Colon (tissue), 2 donors: ENCODE results near the gene NSL1.
"Not testable (repeated sequence)": the region's sequence is repeated elsewhere in the genome, so short reads cannot be mapped to it uniquely, and the experiment has no call there.

Experiments
- FAIRE-seq: peaks from 2 replicates; lab custom pipeline; 2012; peaks lifted over from hg19 to GRCh38; lab: Jason Lieb, UNC
- donor health status: control.
- donor health status: control.

NSL1 gene

DNA sequence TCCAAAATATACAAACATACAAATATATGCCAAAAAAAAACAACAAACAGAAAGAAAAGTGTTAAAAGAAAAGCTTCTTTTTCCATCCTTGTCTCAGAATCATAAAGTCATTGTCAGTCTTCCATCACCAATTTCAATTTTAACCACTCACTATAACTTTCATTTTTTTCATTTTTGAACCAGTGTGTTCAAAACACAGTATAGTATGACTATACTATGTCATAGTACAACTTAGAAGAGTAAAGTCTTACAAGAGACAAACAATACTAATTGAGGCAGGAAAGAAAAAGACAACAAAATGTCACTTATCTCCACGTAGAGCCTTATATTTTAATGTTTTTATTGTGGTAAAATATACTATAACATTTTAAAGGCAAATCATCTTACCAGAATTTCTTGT, 7.6 kb downstream of the NSL1 start:
- FAIRE-seq = no peak

DNA sequence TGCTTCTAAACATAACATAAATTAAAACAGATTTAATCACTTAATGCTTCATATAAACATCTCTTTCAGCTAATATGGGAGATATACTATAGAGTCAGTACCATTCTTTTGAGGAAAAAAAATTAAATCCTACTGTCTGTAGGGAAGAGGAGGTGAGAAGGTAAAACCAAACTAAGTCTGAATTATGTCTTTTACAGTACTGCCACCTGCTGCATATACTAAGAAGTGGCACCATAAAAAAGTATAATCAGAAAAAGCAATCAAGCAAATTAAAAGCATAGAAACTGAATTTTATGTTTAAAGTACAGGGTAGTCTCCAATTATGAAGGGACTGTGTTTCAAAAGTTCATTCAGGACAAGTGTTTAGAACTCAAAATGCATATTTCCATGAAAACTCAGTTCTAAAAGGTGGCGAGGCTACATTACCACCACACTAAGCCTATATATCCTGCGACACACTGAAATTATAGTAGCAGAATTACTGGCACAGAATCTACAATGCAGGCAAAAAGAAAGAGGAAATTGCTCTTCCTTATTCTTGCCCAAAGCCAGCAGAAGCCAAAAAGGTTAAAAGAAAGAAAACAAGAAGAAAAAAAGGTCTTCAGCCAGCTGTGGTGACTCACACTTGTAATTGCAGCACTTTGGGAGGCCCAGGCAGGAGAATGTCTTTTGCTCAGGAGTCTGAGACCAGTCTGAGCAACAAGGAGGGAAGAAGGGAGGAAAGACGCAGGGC, 9.0 kb downstream of the NSL1 start:
- FAIRE-seq = no peak

GRCh38 chr1:212781225-212781624, 10.4 kb downstream of the NSL1 start:
- FAIRE-seq = no peak

GRCh38 chr1:212780759-212781158, 10.8 kb downstream of the NSL1 start:
- FAIRE-seq = no peak

DNA sequence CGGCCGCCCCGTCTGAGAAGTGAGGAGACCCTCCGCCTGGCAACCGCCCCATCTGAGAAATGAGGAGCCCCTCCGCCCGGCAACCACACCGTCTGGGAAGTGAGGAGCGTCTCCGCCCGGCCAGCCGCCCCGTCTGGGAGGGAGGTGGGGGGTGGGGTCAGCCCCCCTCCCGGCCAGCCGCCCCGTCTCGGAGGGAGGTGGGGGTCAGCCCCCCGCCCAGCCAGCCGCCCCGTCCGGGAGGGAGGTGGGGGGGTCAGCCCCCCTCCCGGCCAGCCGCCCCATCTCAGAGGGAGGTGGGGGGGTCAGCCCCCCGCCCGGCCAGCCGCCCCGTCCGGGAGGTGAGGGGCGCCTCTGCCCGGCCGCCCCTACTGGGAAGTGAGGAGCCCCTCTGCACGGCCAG, 12.5 kb downstream of the NSL1 start:
- FAIRE-seq = not testable (repeated sequence)

- no peak for FAIRE-seq
These were observed 14.4 kb downstream of the NSL1 start for GRCh38 chr1:212777151-212777550.

DNA sequence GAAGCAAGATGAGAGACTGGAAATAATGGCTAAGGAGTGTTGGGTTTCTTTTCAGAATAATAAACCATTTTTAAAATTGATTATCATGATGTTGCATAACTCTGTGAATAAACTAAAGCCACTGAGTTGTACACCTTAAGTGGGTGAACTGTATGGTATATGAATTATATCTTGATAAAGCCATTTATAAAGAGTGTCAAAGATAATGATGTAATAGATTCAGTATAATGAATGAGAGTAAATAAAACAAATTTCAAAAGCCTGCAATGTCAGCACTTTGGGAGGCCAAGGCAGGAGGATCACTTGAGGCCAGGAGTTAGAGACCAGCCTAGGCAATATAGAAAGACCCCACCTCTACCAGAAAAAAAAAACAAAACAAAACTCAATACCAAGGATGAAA, 16.3 kb downstream of the NSL1 start:
- no peak for FAIRE-seq

GRCh38 chr1:212774584-212774983, 17.0 kb downstream of the NSL1 start:
- no peak for FAIRE-seq

- no peak for FAIRE-seq
These were observed 18.6 kb downstream of the NSL1 start for GRCh38 chr1:212773011-212773410.

GRCh38 chr1:212771341-212771740, 20.2 kb downstream of the NSL1 start:
- no peak for FAIRE-seq

- FAIRE-seq = no peak
These were observed 22.0 kb downstream of the NSL1 start for GRCh38 chr1:212769459-212770167.

DNA sequence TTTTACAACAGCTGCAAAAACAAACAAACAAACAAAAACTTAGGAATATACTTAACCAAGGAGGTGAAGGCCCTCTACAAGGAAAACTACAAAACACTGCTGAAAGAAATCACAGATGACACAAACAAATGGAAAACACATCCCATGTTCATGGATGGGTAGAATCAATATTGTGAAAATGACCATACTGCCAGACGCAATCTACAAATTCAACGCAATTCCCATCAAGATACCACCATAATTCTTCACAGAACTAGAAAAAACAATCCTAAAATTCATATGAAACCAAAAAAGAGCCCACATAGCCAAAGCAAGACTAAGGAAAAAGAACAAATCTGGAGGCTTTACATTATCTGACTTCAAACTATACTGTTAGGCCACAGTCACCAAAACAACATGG, 24.8 kb downstream of the NSL1 start:
- FAIRE-seq = not testable (repeated sequence)

DNA sequence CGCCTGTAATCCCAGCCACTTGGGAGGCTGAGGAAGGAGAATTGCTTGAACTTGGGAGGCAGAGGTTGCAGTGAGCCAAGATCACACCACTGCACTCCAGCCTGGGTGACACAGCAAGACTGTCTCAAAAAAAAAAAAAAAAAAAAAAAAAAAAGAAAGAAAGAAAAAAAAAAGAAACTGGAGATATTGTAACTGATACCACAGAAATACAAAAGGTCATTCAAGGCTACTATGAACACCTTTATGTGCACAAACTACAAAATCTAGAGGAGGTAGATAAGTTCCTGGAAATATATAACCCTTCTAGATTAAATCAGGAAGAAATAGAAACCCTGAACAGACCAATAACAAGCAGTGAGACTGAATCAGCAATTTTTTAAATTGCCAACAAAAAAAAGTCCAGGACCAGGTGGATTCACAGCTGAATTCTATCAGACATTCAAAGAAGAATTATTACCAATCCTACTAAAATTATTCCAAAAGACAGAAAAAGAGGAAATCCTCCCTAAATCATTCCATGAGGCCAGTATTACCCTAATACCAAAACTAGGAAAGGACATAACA, 26.8 kb downstream of the NSL1 start:
- FAIRE-seq = not testable (repeated sequence)

DNA sequence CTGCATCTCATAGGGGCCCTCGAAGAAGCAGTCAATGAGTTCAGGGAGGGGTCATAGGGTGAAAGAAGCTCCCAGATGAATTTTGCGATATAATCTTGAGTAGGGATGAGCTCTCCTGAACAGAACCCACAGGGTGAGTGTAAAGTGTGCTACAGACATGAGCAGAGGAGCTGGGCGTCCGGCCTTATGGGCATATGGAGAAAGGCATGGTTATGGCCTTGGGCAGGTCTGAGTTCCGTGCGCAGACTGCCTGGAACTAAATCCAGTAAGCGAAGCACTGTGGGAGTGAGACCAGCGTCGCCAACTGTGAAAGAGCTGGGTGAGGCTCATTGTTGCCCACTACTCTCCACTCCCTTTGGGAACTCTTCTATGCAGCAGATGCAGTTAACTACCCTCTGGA, 28.7 kb downstream of the NSL1 start:
- FAIRE-seq = no peak

GRCh38 chr1:212762234-212762633, 29.3 kb downstream of the NSL1 start:
- FAIRE-seq = no peak

DNA sequence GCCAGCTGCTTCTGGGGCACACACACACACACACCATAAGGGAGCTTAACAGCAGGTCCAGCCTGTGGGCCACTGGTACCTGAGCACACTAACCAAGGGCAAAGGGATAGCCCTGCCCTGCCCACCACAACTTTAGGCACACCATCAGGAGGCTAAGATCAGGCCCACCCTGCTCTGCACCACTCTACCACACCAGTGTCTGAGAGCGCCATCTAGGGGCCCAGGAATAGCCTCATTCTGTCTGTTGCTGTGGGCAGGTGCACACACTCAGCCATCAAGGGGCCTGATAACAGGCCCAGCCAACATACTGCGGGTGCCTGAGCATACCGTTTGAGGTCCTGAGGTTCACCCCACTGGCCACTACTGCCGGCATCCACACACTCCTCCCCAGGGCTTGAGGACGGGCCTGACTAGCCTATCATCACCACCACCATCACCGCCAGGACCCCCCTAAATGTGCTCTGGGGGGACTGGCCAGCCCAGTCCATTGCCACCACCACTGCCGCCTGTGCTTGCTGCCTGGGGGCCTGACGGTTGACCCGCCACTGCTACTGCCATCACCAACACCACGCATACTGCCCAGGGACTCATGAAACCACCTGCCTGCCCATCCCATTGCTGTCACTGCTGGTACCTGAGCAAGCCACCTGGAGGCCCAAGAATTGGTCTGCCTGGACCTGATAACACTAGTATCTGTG, 31.3 kb downstream of the NSL1 start:
- no peak for FAIRE-seq

DNA sequence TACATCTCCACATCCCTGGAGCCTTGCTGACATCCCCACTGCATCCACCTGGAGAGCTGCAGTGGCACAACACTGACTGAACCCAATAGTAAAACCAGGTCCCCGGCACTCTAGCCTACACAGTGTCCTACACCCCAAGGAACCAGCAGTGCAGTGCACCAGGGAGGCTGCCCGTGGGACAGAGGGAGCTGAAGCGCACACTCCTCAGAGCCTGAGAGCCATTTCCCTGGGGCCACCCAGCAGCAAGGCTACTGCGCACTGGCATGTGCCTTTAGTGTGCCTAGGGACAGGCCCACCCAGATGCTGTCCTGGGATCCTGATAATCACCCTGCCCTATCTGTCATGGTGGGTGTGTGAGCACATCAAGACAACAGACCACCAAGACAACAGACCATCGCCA, 31.9 kb downstream of the NSL1 start:
- FAIRE-seq = no peak

DNA sequence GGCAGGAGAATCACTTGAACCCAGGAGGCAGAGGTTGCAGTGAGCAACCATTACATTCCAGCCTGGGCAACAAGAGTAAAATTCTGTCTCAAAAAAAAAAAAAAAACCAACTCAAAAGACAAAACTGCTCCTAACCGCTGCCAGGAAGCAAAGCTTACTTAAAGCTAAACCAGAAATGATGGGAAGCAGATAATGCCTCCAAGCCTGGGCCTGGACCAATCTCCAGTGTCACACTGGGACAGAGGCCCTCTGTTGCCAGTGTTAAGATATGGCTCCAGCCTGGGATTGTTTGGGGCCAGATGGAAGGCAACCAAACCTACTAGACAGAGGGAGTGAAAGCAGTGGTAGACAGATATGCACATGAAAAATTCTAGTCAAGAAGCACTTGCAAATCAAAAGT, 36.9 kb downstream of the NSL1 start:
- no peak for FAIRE-seq

GRCh38 chr1:212754193-212754592, 37.4 kb downstream of the NSL1 start:
- no peak for FAIRE-seq

- no peak for FAIRE-seq
These were observed 37.8 kb downstream of the NSL1 start for GRCh38 chr1:212753749-212754148.

GRCh38 chr1:212752934-212753497, 38.6 kb downstream of the NSL1 start:
- FAIRE-seq = no peak

DNA sequence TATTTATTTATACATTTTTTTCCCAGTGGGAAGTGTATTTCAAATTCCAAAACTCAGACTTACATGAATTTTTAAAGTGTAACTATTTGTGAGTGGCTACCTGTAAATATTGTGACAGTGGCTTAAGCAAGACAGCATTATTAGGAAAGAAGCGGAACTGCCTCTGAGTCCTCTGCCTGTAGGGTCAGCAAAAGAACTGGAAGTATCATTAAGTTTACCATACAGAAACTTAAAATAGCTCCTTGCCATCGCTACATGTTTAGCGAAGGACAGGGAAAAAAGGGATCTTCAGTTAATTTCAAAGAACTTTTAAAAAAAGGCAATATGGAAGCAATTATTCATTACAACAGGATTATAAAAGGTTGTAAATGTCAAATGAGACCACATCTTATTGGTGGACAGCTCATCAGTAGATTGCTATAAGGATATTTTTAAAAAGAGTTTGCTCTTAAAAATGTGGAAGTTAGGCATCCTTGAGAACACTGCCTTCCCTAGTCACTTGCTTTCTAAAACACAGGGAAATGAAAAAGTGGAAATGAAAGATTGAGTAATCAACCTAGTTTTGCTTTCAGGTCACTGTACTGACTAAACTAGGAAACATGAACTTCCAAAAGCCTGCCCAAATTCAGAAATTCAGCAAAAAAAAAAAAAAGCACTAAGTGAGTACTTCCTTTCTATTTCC, 39.2 kb downstream of the NSL1 start:
- FAIRE-seq = no peak
